IPS-20b (cell line): ENCODE data around the gene SLC6A18.

Experiments
- H3K27ac ChIP-seq: one replicate; pipeline ENCODE4 v1.5.1; 2013; ENCODE audit warnings: low read length
- H3K27me3 ChIP-seq: 2 replicates; pipeline ENCODE4 v1.6.1; 2013; ENCODE audit warnings: mild to moderate bottlenecking, low read length, inconsistent platforms; ENCODE audit not compliant: insufficient read depth
- H3K36me3 ChIP-seq: 2 replicates; pipeline ENCODE4 v1.6.1; 2013; ENCODE audit warnings: low read depth, mild to moderate bottlenecking, inconsistent platforms, low read length, moderate library complexity; ENCODE audit not compliant: insufficient read depth
- H3K4me1 ChIP-seq: 2 replicates; pipeline ENCODE4 v1.6.1; 2013; ENCODE audit warnings: mild to moderate bottlenecking, control low read depth, inconsistent platforms, low read length, moderate library complexity; ENCODE audit not compliant: insufficient read depth
- H3K4me3 ChIP-seq: 2 replicates; pipeline ENCODE4 v1.5.1; 2013; ENCODE audit warnings: mild to moderate bottlenecking, low read length, inconsistent platforms
- H3K9ac ChIP-seq: 2 replicates; pipeline ENCODE4 v1.6.1; 2013; ENCODE audit warnings: low read depth, mild to moderate bottlenecking, inconsistent platforms, low read length, moderate library complexity
- H3K9me3 ChIP-seq: 2 replicates; pipeline ENCODE4 v1.6.1; 2013; ENCODE audit warnings: mild to moderate bottlenecking, low read depth, low read length, inconsistent platforms; ENCODE audit not compliant: insufficient read depth

SLC6A18 gene, protein sequence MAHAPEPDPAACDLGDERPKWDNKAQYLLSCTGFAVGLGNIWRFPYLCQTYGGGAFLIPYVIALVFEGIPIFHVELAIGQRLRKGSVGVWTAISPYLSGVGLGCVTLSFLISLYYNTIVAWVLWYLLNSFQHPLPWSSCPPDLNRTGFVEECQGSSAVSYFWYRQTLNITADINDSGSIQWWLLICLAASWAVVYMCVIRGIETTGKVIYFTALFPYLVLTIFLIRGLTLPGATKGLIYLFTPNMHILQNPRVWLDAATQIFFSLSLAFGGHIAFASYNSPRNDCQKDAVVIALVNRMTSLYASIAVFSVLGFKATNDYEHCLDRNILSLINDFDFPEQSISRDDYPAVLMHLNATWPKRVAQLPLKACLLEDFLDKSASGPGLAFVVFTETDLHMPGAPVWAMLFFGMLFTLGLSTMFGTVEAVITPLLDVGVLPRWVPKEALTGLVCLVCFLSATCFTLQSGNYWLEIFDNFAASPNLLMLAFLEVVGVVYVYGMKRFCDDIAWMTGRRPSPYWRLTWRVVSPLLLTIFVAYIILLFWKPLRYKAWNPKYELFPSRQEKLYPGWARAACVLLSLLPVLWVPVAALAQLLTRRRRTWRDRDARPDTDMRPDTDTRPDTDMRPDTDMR

DNA sequence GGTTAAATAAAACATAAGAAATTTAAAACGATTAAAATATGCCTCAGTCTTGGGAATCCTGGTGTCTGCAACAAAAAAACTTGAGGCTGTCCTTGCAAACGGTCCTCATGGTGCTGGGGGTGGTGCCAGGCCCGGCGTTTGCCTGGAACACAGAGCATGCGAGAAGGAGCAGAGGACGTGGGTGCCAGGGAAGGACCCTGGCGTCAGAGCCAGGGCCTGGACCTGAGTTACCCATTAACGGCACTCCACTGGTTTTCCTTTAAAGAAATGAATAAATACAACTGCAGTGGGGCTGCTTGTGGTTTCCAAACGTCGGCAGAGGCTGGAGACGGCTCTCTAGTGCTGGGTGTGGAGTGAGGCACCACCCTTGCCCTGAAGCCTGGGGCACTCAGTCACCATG, at the start of gene SLC6A18:
Gene SLC6A18, plus strand, starts transcription at position 301 of the 400 bp plus-strand sequence. Its CDS starts 97 bp downstream, at position 398.
- no peaks in the 10 kb centered on the region for H3K27me3 ChIP-seq
- no peak within 1 kb of the TSS for H3K9ac ChIP-seq
- no peaks in the 10 kb centered on the region; the same call in 1 of the 2 replicates for H3K9me3 ChIP-seq
- H3K27ac ChIP-seq = no peak within 1 kb of the TSS
- no peak within 1 kb of the TSS for H3K4me3 ChIP-seq
- H3K4me1 ChIP-seq = no peaks in the 10 kb centered on the region
- no peaks in the 10 kb centered on the region for H3K36me3 ChIP-seq

DNA sequence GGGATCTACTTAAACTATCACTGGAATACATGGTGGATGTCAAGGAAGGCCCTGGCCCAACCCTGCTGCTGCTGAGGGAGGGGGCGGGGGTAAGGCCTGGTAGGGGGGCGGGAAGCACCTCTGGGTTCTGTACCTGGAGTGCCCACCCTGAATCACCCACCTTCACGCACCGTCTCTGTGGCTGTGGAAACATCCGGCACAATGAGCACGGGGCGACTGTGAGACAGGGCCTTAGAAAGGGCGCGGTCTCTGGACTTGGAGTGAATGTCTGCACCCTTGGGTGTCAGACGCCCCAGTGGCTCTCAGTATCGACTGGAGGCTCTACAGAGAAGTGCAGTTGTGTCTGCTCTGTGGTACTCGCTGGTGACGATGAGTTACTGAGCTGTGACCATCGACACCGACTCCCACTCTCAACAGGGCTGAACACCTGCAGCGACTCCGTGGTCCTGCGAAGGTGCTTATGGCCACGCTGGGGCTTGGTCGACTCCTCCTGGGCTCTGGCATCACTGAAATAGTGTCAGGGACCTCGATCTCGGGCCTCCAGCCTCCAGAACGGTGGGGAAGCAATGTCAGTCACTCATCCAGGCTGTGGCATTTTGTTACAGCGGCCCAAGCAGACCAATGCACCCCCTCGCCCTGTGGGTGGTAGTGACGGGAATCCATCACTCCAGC, 49.2 kb upstream of the SLC6A18 start:
- H3K9me3 ChIP-seq = no peaks in the 10 kb centered on the region
- H3K36me3 ChIP-seq = no peaks in the 10 kb centered on the region
- H3K4me3 ChIP-seq = no peak overlapping the region
- no peaks in the 10 kb centered on the region for H3K4me1 ChIP-seq
- no peak overlapping the region for H3K27ac ChIP-seq
- H3K9ac ChIP-seq = no peak overlapping the region
- H3K27me3 ChIP-seq = no peaks in the 10 kb centered on the region; the same call in 1 of the 2 replicates

DNA sequence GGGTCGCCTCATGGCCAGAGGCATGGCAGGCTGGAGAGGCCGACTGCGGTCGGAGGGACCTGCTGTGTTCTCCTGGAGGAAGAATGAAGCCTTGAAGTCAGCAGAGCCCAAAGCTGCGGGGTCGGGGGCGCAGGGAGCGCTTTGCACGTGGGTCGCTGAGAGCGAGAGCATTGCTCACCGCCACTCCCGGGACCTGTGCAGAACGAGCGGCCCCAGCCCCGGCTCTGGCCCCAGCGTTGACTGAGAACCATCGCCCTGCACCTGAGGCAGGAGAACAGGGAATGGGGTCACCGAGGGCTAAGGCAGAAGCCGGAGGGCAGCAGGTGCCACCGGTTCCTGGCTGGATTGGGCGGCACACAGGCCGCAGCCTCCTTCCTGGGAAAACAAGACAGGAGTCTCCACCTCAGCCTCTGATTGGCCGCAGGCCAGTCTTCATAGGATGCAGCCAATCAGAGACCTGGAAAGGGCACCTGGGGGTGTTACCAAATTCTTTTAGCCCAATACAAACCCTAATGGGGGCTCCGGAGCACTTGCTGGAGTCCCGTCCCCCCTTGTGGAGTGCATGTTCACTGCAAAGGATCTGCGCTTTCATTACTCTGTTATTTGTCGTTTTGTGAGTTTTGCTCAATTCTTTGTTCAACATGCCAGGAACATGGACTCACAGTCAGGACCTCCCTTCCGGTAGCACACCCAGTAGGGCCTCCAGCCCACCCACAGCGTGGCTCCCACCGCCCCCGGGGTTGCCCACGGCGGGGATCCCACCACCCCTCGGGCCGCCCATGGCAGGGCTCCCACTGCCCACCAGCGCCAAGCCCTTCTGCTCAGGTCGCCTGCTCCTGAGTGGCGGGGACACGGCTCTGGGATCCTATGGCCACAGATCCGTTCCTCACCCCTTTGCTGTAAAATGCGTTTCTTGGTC, 48.4 kb upstream of the SLC6A18 start:
- Histone ChIP-seq H3K27ac (no peak overlapping the region), H3K9me3 (no peaks in the 10 kb centered on the region), H3K4me1 (no peaks in the 10 kb centered on the region), H3K4me3 (no peak overlapping the region), H3K36me3 (no peaks in the 10 kb centered on the region), H3K27me3 (no peaks in the 10 kb centered on the region; the same call in 1 of the 2 replicates), H3K9ac (no peak overlapping the region)

DNA sequence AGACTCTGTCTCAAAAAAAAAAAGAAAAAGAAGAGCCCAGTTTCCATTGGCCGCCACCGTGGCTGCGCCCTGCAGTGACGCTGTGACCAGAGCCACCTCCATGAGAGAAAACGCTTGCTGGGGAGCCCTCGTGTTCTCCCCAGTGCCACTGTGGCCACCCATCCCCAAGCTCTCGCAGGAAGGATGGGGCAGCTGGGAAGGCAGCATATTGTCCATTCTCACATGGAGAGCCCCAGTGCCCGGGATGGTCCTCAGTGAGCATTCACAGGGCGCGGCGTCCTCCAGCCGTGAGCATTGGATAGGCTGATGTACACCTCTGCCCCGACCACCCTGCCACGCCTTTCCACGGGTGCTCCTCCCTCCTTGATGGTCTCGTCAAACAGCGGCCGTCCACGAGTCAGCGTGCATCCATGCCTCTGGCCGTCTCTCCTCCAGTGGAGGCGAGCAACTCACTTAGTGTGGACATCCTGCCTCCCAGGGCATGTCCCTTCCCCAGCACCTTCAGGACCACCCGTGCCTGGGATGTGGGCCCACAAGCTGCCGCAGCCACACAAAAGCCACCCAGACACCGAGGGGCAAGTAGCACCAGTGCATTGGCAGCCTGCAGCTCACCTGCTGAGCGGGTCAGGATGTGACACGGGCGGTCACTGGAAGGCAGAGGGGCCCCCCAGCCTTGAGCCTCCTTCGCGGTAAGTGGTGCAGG, 47.2 kb upstream of the SLC6A18 start:
- Histone ChIP-seq H3K27me3 (no peaks in the 10 kb centered on the region; the same call in 1 of the 2 replicates), H3K9ac (no peak overlapping the region), H3K9me3 (no peaks in the 10 kb centered on the region), H3K27ac (no peak overlapping the region), H3K4me3 (no peak overlapping the region), H3K4me1 (no peaks in the 10 kb centered on the region), H3K36me3 (no peaks in the 10 kb centered on the region)

DNA sequence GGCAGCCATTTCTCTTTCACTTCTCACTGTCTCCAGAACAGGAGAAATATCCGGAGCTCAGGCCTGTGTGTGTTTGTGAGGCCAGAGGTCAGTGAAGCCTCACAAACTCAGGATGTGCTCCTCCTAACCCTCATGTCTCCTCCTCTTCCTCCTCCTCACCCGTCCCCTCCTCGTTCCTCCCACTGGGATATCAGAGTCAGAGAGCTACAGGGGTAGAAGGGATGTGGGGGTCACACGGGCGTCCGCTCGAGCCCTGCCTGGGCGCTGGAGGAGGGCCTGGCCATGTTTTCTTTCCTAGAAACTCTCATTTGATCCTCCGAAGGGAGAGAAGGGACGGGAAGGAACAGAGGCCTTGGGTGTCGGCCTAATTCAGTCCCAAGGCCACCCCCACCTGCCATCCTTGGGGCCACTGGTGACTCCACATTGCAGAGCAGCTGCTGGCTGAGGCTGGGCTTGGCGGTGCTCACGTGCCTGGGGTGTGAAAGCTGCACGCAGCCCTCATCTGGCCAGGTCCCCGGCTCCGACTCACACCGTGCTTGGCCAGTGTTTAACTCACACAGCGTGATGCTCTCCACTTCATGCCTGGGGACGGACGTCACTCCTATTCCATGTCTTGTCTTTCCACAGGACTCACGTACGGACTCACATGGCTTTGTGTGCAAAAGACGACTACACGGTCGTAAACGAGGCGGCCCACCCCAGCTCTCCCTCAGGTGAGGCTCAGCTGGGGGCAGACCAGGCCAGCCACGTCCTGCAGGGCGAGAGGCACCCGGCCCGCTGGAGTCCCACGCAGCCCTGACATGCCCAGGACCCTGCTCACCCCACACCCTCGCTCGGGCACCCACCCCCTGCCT, 46.4 kb upstream of the SLC6A18 start:
- no peak overlapping the region for H3K4me3 ChIP-seq
- no peak overlapping the region for H3K9ac ChIP-seq
- no peaks in the 10 kb centered on the region; the same call in 1 of the 2 replicates for H3K27me3 ChIP-seq
- H3K36me3 ChIP-seq = no peaks in the 10 kb centered on the region
- no peaks in the 10 kb centered on the region for H3K4me1 ChIP-seq
- H3K27ac ChIP-seq = no peak overlapping the region
- no peaks in the 10 kb centered on the region for H3K9me3 ChIP-seq

DNA sequence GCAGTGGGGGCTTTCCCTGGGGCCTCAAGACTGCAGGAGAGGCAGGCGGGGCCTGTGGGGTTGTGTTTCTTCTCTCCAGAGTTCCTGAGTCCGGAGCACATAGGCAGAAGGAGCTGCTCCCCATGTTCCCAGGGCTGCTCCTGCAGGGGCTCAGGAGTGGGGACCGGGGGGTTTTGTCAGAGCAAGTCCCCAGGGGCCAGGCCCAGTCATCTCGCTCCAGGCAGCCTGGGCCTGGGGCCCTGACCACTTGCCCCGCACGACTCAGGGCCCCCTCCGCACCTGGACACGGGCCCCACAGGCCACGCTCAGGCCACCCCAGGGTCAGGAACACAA, 45.8 kb upstream of the SLC6A18 start:
- Histone ChIP-seq H3K27ac (no peak overlapping the region), H3K4me1 (no peaks in the 10 kb centered on the region), H3K9me3 (no peaks in the 10 kb centered on the region), H3K4me3 (no peak overlapping the region), H3K9ac (no peak overlapping the region), H3K36me3 (no peaks in the 10 kb centered on the region), H3K27me3 (no peaks in the 10 kb centered on the region)

DNA sequence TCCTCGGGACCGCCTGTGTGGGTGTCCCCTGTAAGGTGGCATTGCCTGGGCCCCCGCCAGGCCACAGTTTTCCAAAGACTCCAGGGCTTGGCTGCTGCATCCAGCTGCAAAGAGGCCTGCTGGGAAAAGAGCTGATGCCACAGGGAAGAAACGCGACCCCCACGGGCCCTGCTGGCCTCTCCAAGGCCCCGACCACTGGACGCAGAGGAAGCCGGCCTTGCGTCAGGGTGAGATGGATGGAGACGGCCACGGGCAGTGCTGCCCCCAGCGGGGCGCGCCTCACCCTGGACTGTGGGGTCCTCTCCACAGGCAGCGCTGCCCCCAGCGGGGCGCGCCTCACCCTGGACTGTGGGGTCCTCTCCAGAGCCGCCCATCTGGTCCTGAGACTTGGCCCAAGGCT, 45.1 kb upstream of the SLC6A18 start:
- H3K4me1 ChIP-seq = no peaks in the 10 kb centered on the region

DNA sequence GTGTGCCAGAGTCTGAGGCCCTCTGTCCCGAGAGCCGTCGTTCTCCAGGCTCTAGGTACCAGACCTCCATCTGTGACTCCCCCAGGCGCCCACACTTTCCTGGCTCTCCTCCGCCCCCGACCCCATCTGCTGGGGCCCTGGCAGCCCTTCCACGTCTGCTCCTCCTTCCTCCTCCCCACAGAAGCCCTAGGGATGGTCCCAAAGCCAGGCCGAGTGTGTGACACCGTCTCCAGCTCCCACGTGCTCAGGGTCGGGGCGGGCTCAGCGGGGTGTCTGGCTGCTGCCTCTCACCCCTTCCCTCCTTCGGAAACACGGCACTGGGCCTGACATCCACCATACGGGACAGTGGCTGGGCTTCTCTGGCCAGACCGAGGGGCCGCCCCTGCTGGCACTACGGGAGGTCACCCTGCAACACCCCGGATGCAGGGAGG, 44.3 kb upstream of the SLC6A18 start:
- no peaks in the 10 kb centered on the region for H3K4me1 ChIP-seq
- no peak overlapping the region for H3K4me3 ChIP-seq
- H3K27me3 ChIP-seq = no peaks in the 10 kb centered on the region
- no peaks in the 10 kb centered on the region for H3K36me3 ChIP-seq
- no peak overlapping the region for H3K27ac ChIP-seq
- no peak overlapping the region for H3K9ac ChIP-seq
- H3K9me3 ChIP-seq = no peaks in the 10 kb centered on the region

More for the DNA sequence above, 45.1 kb upstream of the SLC6A18 start:
- no peak overlapping the region for H3K27ac ChIP-seq
- H3K27me3 ChIP-seq = no peaks in the 10 kb centered on the region
- no peaks in the 10 kb centered on the region for H3K36me3 ChIP-seq
- no peak overlapping the region for H3K4me3 ChIP-seq
- no peaks in the 10 kb centered on the region for H3K9me3 ChIP-seq
- H3K9ac ChIP-seq = no peak overlapping the region

DNA sequence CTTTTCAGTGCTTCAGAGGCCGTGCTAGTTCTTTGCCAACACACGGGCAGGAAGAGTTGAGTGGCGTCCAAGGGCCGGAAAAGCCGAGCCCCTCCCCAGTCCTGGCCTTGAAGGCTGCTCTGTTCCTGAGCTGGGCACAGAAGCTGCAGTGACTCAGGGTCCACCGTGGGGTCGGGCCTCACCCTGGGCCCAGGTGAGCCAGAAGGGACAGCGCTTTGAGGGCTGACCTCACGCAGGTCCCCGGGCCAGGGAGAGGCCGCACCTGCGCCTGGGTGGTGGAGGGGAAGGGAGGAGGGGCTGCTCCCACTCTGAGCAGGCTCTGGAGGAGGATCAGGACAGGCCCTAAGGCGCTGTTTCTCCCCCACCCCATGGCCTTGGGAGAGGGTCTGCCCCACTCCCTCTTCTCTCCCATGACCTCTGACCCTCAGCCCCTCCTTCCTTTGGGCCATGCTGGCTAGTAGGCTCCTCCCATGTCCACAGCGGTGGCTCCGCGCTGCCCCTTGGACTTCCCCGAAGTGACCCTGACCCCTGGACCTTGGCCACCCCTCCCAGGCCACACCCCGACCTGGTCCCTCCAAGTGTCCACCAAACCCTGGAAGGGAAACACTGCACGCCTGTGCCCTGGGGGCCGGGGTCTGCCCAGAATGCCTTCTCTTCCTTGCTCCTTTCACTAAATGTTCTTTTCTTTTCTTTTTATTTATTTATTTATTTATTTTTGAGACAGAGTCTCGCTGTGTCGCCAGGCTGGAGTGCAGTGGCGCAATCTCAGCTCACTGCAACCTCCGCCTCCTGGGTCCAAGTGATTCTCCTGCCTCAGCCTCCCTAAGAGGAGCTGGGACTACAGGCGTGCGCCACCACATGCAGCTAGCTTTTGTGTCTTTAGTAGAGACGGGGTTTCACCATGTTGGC, 43.5 kb upstream of the SLC6A18 start:
- H3K4me3 ChIP-seq = no peak overlapping the region
- H3K9me3 ChIP-seq = no peaks in the 10 kb centered on the region
- no peak overlapping the region for H3K9ac ChIP-seq
- H3K36me3 ChIP-seq = no peaks in the 10 kb centered on the region
- H3K27ac ChIP-seq = no peak overlapping the region
- H3K27me3 ChIP-seq = no peaks in the 10 kb centered on the region
- H3K4me1 ChIP-seq = no peaks in the 10 kb centered on the region

DNA sequence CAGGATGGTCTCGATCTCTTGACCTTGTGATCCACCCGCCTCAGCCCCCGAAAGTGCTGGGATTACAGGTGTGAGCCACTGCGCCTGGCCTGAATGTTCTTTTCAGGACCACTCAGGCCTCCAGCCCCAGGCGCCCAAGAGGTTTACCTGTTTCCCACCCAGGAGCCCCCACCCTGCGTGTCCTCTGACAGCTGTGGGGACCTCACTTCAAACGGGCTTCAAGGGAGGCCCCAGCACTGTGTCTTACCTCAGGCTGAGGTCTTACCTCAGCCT, 42.9 kb upstream of the SLC6A18 start:
- H3K36me3 ChIP-seq = no peaks in the 10 kb centered on the region
- H3K4me1 ChIP-seq = no peaks in the 10 kb centered on the region
- no peaks in the 10 kb centered on the region for H3K9me3 ChIP-seq
- H3K27me3 ChIP-seq = no peaks in the 10 kb centered on the region
- no peak overlapping the region for H3K4me3 ChIP-seq
- H3K9ac ChIP-seq = no peak overlapping the region
- no peak overlapping the region for H3K27ac ChIP-seq
